Activated CD4-positive, alpha-beta T cell treated with anti-CD3 and anti-CD28 coated beads, Interleukin-2, Interleukin-4, amounts not matched to agents 100 ng/mL and 50 ng/mL, durations not matched to agents 16 hours and 8 hours (primary cell): ENCODE measurements around the gene GUCY1A2.
"Not testable (repeated sequence)": the region's sequence is repeated elsewhere in the genome, so short reads cannot be mapped to it uniquely, and the experiment has no call there.

Source experiments
- DNase-seq: peaks from one replicate; pipeline ENCODE4 v3.0.0-alpha.2; 2020; ENCODE audit warnings: low spot score

Gene GUCY1A2

GRCh38 chr11:106834567-106834966 lies 183.7 kb downstream of the GUCY1A2 start:
- DNase-seq = no peak

DNA sequence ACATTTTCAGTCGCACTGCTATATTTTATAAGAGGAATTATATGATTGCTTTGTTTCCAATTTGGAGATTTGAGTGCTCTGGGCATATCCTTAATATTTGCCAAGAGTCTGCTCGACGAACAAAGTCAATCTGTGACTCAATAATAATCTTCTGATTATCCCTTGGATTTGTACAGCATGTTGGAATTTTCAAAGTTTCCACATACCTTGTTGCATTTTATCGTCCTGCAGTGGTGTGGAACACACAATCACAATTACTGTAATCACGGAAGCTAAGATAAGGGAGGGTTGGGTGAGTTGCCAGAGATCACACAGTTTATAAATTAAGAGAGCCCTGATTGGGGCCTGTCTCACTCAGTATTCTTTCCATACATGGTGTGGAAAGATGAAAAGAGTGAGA lies 189.3 kb downstream of the GUCY1A2 start:
- DNase-seq = no peak

GRCh38 chr11:106828576-106828975 lies 189.7 kb downstream of the GUCY1A2 start:
- no peak for DNase-seq

DNA sequence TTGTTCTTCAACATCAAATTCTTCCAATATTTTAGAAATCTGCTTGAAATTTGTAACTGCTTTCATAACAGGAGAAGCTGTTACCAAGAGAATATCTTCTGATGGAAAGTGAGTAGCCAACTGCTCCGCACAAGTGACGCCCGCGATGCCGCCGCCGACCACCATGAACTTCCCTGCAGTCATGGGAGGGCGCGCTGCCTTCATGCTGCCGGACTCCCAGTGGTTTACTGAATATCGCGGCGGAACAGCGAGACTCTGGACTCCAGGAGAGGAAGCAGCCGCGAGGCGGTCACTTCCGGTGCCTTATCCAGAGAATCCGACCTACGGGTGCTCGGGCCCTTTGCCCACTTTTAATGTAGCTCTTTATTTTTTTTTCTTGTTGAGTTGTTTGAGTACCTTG lies 190.6 kb downstream of the GUCY1A2 start:
- DNase-seq = no peak

- DNase-seq = not testable (repeated sequence)
Observed at GRCh38 chr11:106826558-106826957, 191.7 kb downstream of the GUCY1A2 start.

- no peak for DNase-seq
Observed at GRCh38 chr11:106821826-106822225, 196.4 kb downstream of the GUCY1A2 start.

- DNase-seq = no peak
Observed at GRCh38 chr11:106821291-106821690, 197.0 kb downstream of the GUCY1A2 start.

DNA sequence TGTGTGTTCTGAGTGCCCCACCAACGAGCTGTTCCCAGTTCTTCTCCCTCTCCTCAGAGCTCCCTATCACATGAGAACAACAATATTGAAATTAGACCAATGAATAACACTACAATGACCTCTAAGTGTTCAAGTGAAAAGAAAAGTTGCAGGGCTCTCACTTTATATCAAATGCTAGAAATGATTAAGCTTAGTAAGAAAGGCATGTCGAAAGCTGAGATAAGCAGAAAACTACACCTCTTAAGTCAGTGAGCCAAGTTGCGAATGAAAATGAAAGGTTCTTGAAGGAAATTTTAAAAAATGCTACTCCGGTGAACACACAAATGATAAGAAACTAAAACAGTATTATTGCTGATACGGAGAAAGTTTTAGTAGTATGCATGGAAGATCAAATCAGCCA lies 199.8 kb downstream of the GUCY1A2 start:
- no peak for DNase-seq

GRCh38 chr11:106815209-106815608 lies 203.1 kb downstream of the GUCY1A2 start:
- no peak for DNase-seq

GRCh38 chr11:106813806-106814205 lies 204.5 kb downstream of the GUCY1A2 start:
- DNase-seq = no peak

GRCh38 chr11:106794058-106794457 lies 224.2 kb downstream of the GUCY1A2 start:
- DNase-seq = no peak

GRCh38 chr11:106789406-106789805 lies 228.9 kb downstream of the GUCY1A2 start:
- DNase-seq = no peak

DNA sequence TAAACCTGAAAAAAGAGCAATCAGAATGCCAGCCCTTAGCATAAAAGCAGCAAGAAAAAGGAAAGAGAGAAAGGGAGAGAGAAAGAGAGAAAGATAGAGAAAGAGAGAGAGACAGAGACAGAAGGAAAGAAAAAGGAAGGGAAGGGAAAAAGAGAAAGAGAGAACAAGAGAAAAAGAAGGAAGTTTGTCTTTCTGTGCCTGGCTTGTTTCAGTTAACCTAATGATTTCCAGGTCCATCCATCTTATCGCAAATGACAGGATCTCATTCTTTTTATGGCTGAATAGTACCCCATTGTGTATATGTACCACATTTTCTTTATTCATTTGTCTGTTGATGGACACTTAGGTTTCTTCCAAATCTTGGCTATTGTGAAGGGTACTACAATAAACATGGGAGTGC lies 230.8 kb downstream of the GUCY1A2 start:
- no peak for DNase-seq

- DNase-seq = no peak
Observed at GRCh38 chr11:106785913-106786650, 232.2 kb downstream of the GUCY1A2 start.

GRCh38 chr11:106777302-106777701 lies 241.0 kb downstream of the GUCY1A2 start:
- DNase-seq = not testable (repeated sequence)

GRCh38 chr11:106770489-106771085 lies 247.7 kb downstream of the GUCY1A2 start:
- DNase-seq = no peak

GRCh38 chr11:106765469-106766258 lies 252.6 kb downstream of the GUCY1A2 start:
- DNase-seq = no peak

DNA sequence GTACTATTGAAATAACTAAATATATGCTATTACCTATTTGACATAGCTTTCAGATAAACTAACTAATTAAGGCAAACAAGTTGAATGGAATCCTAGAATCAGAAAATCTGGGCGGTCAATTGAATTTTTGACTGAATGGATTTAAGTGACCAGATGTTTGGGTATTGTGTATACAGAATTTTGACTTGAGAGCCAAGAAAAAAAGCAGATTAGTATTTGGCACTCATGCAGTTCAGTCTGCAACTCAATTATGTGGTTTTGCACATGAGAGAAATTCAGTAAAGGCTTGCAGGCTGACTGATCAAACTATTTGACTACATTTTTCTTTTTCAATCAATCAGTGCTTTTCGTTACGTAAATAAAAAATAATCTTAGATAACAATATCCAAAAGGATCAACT lies 254.8 kb downstream of the GUCY1A2 start:
- DNase-seq = no peak

DNA sequence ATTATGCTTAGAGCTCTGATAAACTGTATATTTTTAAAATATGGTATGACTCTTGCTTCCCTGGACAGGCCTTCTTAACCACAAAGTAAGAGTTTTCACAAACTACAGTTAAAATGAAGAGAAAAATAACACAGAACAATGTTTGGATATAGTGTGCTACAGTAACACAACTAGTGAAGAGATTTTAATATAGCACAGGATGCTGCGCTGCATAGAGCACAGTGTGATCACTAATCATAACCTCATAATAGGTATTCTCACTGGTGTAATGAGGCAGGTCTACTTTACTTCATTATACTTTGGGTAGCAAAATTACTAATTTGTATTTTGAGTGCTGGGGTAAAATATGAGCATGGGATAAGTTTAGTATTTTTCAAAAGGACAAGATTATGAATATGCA lies 256.5 kb downstream of the GUCY1A2 start:
- DNase-seq = no peak

DNA sequence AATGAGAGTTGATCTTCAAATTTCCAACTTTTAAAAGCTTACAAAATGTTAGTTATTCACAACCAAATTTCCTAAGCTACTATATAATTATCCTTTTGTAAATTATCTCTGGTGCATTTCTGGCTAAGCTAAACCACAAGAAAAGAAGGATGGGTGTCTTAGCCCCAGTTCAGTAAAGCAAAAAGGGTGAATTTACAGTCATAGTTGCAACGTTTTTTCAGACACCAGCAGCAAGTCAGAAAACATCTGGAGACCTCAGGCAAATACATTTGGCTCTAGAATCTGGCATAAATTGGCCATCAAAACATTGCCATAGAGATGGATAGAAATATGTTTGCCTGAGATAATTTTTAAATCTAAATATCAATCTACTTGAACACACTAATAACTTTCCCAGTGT lies 257.0 kb downstream of the GUCY1A2 start:
- no peak for DNase-seq

DNA sequence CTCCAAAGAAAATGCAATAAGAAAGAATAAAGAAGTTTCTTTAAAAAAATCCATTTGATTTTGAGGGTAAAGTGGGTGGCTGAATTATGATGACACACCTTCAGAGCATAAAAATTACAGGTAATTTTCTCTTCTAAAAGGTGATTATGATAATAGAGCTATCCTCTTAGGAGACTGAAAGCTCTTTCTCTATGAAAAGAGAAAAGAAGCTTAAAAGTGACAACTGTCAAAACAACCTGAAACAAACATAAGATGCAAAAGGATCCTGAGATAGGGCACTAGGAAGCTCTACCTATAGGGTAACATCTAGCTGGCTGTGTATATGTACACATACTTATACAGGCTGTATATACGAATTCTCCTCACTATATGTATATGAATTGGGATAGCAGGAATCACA lies 270.2 kb downstream of the GUCY1A2 start:
- no peak for DNase-seq

GRCh38 chr11:106745941-106746340 lies 272.3 kb downstream of the GUCY1A2 start:
- DNase-seq = no peak

DNA sequence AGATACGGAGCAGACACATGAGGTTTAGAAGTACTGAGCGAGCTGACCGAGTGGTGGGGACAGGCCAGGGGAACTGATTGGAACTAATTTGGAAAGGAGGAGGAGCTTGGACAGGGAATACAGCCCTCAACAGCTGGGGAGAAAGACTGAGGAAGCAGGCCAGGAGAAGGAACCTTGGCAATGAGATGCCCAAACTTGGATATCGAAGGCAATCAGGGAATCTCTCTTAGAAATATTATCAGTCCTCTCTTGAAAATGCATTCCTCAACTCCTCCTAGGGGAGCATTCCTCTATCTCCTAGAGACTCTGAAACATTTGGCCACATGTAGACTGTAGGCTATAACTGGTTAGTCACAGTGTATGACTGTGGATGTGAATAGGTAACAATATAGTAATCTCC lies 284.6 kb downstream of the GUCY1A2 start:
- DNase-seq = no peak
